Aorta (tissue), 5 donors: ENCODE measurements around the gene ANP32A. TPM values are rescaled to one million over a fixed set of nuclear protein-coding genes. Genes with fewer than 3 reads are reported as not detected.

ENCODE experiments used
- ATAC-seq: fragments of 200-7000 bp; cut with Tn5 transposase; one replicate; pipeline ENCODE4 v1.9.1; 2022; ENCODE audit warnings: moderate library complexity; ENCODE audit not compliant: low FRiP score
- DNase-seq, 2 donors: peaks; one replicate each; pipeline ENCODE4 v3.0.0-alpha.2; 2020
- H3K27ac ChIP-seq, 2 donors: one replicate each; pipeline ENCODE4 v1.5.1; 2013; ENCODE audit warnings: low read length in 2 of 2, mild to moderate bottlenecking in 2 of 2, moderate library complexity in 2 of 2, control low read depth in 1 of 2, inconsistent platforms in 1 of 2, low read depth in 1 of 2
- H3K27me3 ChIP-seq, 2 donors: one replicate each; pipeline ENCODE4 v1.6.1; 2013; ENCODE audit warnings: control low read depth in 1 of 2, low read length in 1 of 2, mild to moderate bottlenecking in 1 of 2, moderate library complexity in 1 of 2; ENCODE audit not compliant: insufficient read depth in 2 of 2, control insufficient read depth in 1 of 2
- H3K36me3 ChIP-seq, 2 donors: one replicate each; pipeline ENCODE4 v1.6.1; 2013; ENCODE audit warnings: control low read depth in 1 of 2, low read length in 1 of 2, mild to moderate bottlenecking in 1 of 2; ENCODE audit not compliant: insufficient read depth in 2 of 2, control insufficient read depth in 1 of 2
- H3K4me1 ChIP-seq, 2 donors: one replicate each; pipeline ENCODE4 v1.6.1; 2013; ENCODE audit warnings: low read length in 2 of 2, control low read depth in 1 of 2, mild to moderate bottlenecking in 1 of 2, moderate library complexity in 1 of 2; ENCODE audit not compliant: insufficient read depth in 2 of 2, control insufficient read depth in 1 of 2
- H3K4me3 ChIP-seq, 2 donors: one replicate each; pipeline ENCODE4 v1.5.1; 2013; ENCODE audit warnings: low read length in 2 of 2, control low read depth in 1 of 2, mild to moderate bottlenecking in 1 of 2
- H3K9me3 ChIP-seq: one replicate; pipeline ENCODE4 v1.6.1; 2013; ENCODE audit warnings: mild to moderate bottlenecking, low read length; ENCODE audit not compliant: control insufficient read depth
- WGBS, 2 donors: extraction: QIAGEN DNeasy Blood & Tissue Kit; methylation state at CpG; one replicate each; pipeline ENCODE4 v1.1.7; 2013; 5-methylcytosine and 5-hydroxymethylcytosine counted together
- intact Hi-C, 2 donors: fragments of 100-400 bp; cut with DNase I; formaldehyde crosslinking; loops; one replicate each; pipeline versions ENCODE4 v1.14.2 to v1.15.0; 2022
- polyA plus RNA-seq, 2 donors: library from polyadenylated mRNA; stranded (reverse); fragments of 200-250 nt; gene quantifications; one replicate each; pipeline ENCODE4 v1.2.3, GENCODE V29; 2013
- total RNA-seq, 2 donors: library from RNA; stranded (reverse); fragmentation: NEBNext Ultra II Directional; extraction: Animal tissue kit (Norgen Biotek cat#: 25700); gene quantifications; one replicate each; pipeline ENCODE4 v1.2.1, GENCODE V29; 2021
- donor health status: healthy with polysubstance abuse.
- donor health status: Bipolar disorder and iron deficiency.
- donor health status: DM: no; HTN: no; CAD: no.
- donor health status: DM: no; HTN: no; CAD: no.
- donor health status: DM: yes; HTN: yes; CAD: no.

The ANP32A gene
- total and polyA plus RNA-seq, 4 donors = 63.2 to 106 (median 69.8) TPM

DNA sequence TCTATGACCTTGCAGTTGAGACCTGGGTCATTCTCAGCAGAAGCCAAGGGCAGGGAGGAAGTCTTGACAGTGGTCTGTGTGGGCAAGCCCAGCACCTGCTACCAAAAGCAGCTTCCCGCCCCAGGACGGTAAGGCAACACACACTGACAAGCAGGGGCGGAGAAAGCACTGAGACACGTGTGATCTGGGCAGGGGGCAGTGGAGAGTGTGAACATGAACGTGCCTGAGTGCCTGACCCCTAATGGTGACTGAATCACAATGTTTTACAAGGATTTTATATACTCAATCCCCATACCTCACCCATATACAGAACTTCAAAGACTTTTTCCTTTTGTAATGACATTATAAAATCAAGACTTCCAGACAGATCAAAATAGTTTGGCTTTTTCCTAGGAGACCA lies 35.2 kb downstream of the ANP32A start:
- Histone ChIP-seq H3K36me3 (peaks cover 0 to 3% of the 10 kb centered on the region in 2 donors), H3K4me1 (peaks cover 0 to 2% of the 10 kb centered on the region in 2 donors), H3K4me3 (no peak overlapping the region), H3K27me3 (no peaks in the 10 kb centered on the region), H3K27ac (no peak overlapping the region), H3K9me3 (no peaks in the 10 kb centered on the region)
- ATAC-seq = no peak
- 65 to 66% methylated on average over 5 of the region's 5 CpGs for WGBS, 2 donors
- intact Hi-C loops = no loop called here
- DNase-seq = no peak

- no peak for DNase-seq
- Histone ChIP-seq H3K4me3 (no peak overlapping the region), H3K4me1 (no peaks in the 10 kb centered on the region), H3K27ac (no peak overlapping the region), H3K9me3 (no peaks in the 10 kb centered on the region), H3K36me3 (peaks cover 0 to 3% of the 10 kb centered on the region in 2 donors), H3K27me3 (no peaks in the 10 kb centered on the region)
- intact Hi-C loops = no loop called here
- 92 to 94% methylated on average over 13 of the region's 13 CpGs for WGBS, 2 donors
- ATAC-seq = no peak
Observed at GRCh38 chr15:68784206-68784605, 36.5 kb downstream of the ANP32A start.

DNA sequence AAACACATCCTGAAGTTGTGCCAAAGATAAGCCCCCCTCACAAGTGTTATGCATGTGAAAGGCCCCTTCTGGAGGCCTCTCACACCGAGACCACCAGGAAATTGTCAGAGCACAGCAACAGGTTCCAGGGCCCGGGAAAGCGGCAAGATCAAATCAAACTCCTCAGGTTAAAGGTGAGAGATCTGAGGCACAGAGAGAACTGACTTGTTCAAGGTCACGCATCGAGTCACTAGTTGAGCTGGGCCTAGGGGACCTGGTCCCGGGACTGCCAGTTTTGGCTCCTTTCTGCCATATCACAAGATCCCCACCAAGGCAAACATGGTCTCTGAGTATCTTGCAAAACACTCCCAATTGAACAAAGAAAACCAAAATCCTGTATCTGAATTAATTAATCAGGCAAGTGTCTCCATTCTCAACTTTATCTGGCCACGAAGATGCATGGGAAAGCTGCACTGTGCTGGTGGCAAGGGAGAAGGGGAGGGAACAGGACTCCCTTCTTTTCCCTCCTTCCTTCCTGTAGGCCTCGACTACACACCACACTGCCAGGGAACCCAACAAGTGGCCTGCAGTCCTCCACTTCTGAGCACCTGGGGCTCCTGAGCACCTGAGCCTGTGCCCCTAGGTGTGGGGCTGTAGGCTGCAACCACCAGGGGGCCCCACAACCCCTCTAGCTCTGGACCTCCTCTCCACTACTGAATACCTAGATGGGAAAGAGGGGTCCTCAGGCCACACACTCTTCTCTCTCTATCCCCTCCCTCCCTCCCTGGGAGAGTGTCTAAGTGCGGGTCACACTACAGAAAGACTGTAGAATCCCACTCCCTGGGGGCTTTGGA lies 37.3 kb downstream of the ANP32A start:
- peaks cover 0 to 3% of the 10 kb centered on the region in 2 donors for H3K36me3 ChIP-seq
- H3K4me1 ChIP-seq = no peaks in the 10 kb centered on the region
- DNase-seq (no peak), ATAC-seq (no peak)
- intact Hi-C loops = no loop called here
- H3K27ac ChIP-seq = no peak overlapping the region
- no peak overlapping the region for H3K4me3 ChIP-seq
- no peaks in the 10 kb centered on the region for H3K9me3 ChIP-seq
- whole genome bisulfite sequencing, 2 donors = 85 to 89% methylated on average over 9 of the region's 9 CpGs
- H3K27me3 ChIP-seq = no peaks in the 10 kb centered on the region

- 87 to 91% methylated on average over 12 of the region's 12 CpGs for whole genome bisulfite sequencing, 2 donors
- ATAC-seq (no peak), DNase-seq (no peak)
- no peaks in the 10 kb centered on the region for H3K27me3 ChIP-seq
- peaks cover 2 to 3% of the 10 kb centered on the region in 2 donors for H3K36me3 ChIP-seq
- H3K4me3 ChIP-seq = no peak overlapping the region
- intact Hi-C loops = no loop called here
- H3K9me3 ChIP-seq = no peaks in the 10 kb centered on the region
- no peaks in the 10 kb centered on the region for H3K4me1 ChIP-seq
- H3K27ac ChIP-seq = no peak overlapping the region
Observed at GRCh38 chr15:68782589-68783161, 38.0 kb downstream of the ANP32A start.

DNA sequence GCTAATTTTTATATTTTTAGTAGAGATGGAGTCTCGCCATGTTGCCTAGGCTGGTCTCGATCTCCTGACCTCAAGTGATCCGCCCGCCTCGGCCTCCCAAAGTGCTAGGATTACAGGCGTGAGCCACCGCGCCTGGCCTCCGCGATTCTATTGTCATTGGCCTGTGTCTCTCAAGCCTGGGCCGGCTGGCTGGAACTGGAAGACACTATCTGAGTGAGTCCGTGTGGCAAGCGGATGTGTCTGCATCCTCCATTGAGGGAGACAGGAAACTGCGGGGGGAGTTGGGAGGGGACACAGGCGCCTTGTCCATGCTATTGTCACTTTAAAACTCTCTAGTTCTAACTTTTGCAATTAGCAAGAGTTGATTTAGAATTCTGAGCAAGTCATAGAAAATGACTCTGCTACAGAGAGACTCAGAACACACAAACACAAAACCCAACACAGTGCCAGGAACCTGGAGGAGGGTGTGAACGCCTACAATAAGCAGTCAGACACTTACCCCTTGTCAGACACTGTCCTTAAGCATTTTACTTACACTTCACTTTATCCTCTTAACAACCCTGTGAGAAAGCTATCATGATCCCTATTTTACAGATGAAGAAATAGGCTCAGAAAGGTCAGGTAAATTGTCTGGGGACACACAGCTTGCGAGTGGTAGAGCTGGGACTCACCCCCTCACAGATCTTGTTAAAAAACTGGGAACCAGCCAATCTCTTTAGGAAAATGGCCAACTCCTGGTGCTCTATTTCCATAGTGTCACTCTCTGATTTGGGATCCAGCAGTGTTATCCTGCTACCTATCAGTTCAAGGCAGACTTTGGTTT lies 38.7 kb downstream of the ANP32A start:
- Histone ChIP-seq H3K27ac (no peak overlapping the region), H3K9me3 (no peaks in the 10 kb centered on the region), H3K36me3 (peaks cover 3% of the 10 kb centered on the region in 2 donors), H3K4me1 (no peaks in the 10 kb centered on the region), H3K27me3 (no peaks in the 10 kb centered on the region), H3K4me3 (no peak overlapping the region)
- DNase-seq = peak; percentile 78 to 82
- WGBS, 2 donors = 80 to 86% methylated on average over 17 of the region's 17 CpGs
- intact Hi-C loops = no loop called here
- ATAC-seq = peak; percentile 51

GRCh38 chr15:68781217-68781616 lies 39.5 kb downstream of the ANP32A start:
- DNase-seq (no peak), ATAC-seq (no peak)
- Histone ChIP-seq H3K4me3 (no peak overlapping the region), H3K27me3 (no peaks in the 10 kb centered on the region), H3K9me3 (no peaks in the 10 kb centered on the region), H3K4me1 (no peaks in the 10 kb centered on the region), H3K27ac (no peak overlapping the region), H3K36me3 (peaks cover 3% of the 10 kb centered on the region in 2 donors)
- intact Hi-C loops = no loop called here

DNA sequence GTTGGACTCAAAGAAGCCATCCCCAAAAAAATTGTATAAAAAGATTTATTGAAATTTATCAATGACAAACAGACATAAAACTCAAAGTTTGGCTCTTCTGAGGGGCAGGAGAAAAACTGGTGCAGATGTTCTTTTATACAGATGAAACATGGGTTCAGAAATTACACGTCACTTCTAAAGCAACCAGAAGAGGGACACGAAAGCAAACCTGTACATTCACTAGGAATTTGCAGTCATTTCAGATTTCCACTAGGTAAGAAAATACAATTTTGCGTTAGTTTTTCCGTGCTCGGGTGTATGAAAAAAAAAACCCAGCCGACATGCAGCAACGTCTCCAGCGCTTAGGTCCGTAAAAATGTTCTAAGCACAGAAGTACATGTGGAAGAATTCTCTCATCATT lies 41.8 kb downstream of the ANP32A start:
- Histone ChIP-seq H3K27me3 (no peaks in the 10 kb centered on the region), H3K4me3 (no peak overlapping the region), H3K4me1 (no peaks in the 10 kb centered on the region), H3K9me3 (no peaks in the 10 kb centered on the region), H3K27ac (no peak overlapping the region), H3K36me3 (peaks cover 3% of the 10 kb centered on the region in 2 donors)
- intact Hi-C loops = no loop called here
- ATAC-seq (no peak), DNase-seq (no peak)
- 86 to 87% methylated on average over 9 of the region's 9 CpGs for WGBS, 2 donors

DNA sequence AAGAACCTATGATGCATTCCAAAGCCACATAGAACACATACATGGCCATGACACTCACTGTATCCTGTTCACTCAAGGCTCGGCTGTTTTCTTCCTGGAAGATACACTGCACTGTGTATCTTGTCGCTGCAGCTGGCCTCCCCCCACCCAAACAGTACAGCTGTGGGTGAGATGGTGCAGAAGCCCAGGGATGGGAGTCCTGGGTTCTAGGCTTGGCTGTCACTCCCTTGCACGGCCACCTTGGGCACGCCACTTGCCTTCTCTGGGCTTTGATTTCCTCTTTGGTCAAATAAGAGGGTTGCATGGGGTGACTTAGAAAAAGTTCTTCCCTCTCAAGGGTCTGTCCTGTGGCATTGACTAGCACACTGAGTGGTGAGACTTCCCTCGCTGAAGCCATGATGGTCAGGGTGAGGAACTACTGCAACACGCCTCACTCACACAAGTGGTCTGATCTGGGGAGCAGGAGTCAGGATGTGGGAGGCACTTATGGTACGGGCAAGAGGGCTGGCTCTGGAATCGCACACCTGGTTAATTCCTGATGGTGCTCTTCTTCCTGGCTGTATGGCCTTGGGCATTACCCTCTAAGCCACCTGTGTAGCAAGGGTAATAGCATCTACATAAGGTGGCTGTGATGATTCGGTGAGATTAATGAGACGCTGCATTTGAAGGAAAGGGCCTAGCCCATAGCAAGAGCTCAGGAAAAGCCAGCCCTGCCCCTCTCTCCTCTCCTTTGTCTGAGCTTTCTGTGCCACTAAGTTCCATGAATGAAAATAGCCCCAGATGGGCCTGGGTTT lies 44.0 kb downstream of the ANP32A start:
- WGBS, 2 donors = 90 to 94% methylated on average over 10 of the region's 10 CpGs
- no peak for ATAC-seq
- H3K9me3 ChIP-seq = no peaks in the 10 kb centered on the region
- H3K4me1 ChIP-seq = no peaks in the 10 kb centered on the region
- intact Hi-C loops = no loop called here
- no peaks in the 10 kb centered on the region for H3K27me3 ChIP-seq
- peak overlapping the region; percentile 60 to 69 for H3K27ac ChIP-seq
- H3K36me3 ChIP-seq = peaks cover 0 to 3% of the 10 kb centered on the region in 2 donors
- no peak overlapping the region for H3K4me3 ChIP-seq
- DNase-seq = no peak
